ENCODE results near the gene ATP8A2. TPM values are rescaled to one million over a fixed set of nuclear protein-coding genes. Genes with fewer than 3 reads are reported as not detected.

Gene ATP8A2
- total RNA-seq, 5 donors from 2014 or later (not counting 1 experiment from before 2014, with no cell fraction given), result 0.39 to 0.85 (median 0.73) TPM

DNA sequence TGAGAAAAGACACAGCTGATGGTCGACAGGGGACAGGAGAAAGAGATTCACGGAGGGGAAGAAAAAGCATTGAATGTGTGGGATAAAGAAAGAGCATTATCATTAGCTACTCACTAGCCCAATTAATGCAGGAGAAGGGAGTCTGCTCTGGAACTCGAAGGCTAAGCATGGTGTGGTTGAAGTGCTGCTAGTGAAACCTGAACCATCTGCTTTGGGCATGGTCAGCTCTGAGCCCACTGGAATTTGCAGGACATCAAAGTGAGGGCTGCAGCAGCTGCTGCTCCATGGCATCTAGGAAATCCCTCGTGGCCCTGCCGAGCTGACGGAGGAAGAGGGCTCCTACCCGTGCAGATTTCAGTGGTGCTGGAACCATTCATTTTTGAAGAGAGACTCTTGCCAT is 320.3 kb downstream of the ATP8A2 start:
- Mint-ChIP-seq H3K4me1 (no peaks in the 10 kb centered on the region), H3K4me3 (no peak overlapping the region), H3K36me3 (no peaks in the 10 kb centered on the region), H3K9me3 (no peaks in the 10 kb centered on the region), H3K27me3 (peaks cover 4 to 8% of the 10 kb centered on the region in 2 donors), H3K27ac (no peak overlapping the region)
- Histone ChIP-seq H3K27ac (ENCODE audit: low read length) (no peak overlapping the region), H3K27me3 (replicated peaks in 1 of 2; ENCODE audit: control insufficient read depth in 2 of 2, extremely low read depth in 1 of 2, insufficient read depth in 2 of 2, low read length in 1 of 2) (no peaks in the 10 kb centered on the region), H3K4me1 (ENCODE audit: control insufficient read depth in 1 of 2, extremely low read depth in 1 of 2, insufficient read depth in 2 of 2, low read length in 2 of 2) (no peaks in the 10 kb centered on the region), H3K36me3 (ENCODE audit: control insufficient read depth in 2 of 2, extremely low read depth in 1 of 2, insufficient read depth in 1 of 2, low read length in 1 of 2) (no peaks in the 10 kb centered on the region), H3K9me3 (no peaks in the 10 kb centered on the region), H3K4me3 (ENCODE audit: control insufficient read depth in 1 of 2, extremely low read depth in 1 of 2, low read length in 1 of 2) (no peak overlapping the region)
- DNase-seq (no peak), ATAC-seq (replicated peaks in 1 of 4) (no peak)
- ChIA-PET POLR2A (no interaction called here), CTCF (interaction anchor here in 1 of 2 donors (0.5 kb wide), 1 partner anchor 137 kb away, joined by 4 read pairs; no protein-coding TSS in a partner anchor)
- 86% methylated on average over 5 of the region's 7 CpGs for WGBS (ENCODE audit: insufficient coverage)

GRCh38 chr13:25699056-25699455 is 327.3 kb downstream of the ATP8A2 start:
- WGBS (ENCODE audit: insufficient coverage), result 80% methylated on average over 4 of the region's 9 CpGs
- H3K27ac Mint-ChIP-seq, result no peak overlapping the region
- peaks cover 0 to 5% (median 0%) of the 10 kb centered on the region in 3 donors for H3K9me3 Mint-ChIP-seq
- peaks cover 0 to 3% of the 10 kb centered on the region in 2 donors for H3K27me3 Mint-ChIP-seq
- peaks cover 0 to 3% of the 10 kb centered on the region in 2 experiments for H3K27me3 ChIP-seq (replicated peaks in 1 of 2; ENCODE audit: control insufficient read depth in 2 of 2, extremely low read depth in 1 of 2, insufficient read depth in 2 of 2, low read length in 1 of 2)
- ChIA-PET CTCF (no interaction called here), POLR2A (no interaction called here)
- no peak overlapping the region for H3K4me3 ChIP-seq (ENCODE audit: control insufficient read depth in 1 of 2, extremely low read depth in 1 of 2, low read length in 1 of 2)
- no peaks in the 10 kb centered on the region for H3K4me1 Mint-ChIP-seq
- no peak overlapping the region for H3K4me3 Mint-ChIP-seq
- no peaks in the 10 kb centered on the region for H3K9me3 ChIP-seq
- no peak overlapping the region for H3K27ac ChIP-seq (ENCODE audit: low read length)
- DNase-seq, result no peak
- no peak for ATAC-seq (replicated peaks in 1 of 4)
- H3K4me1 ChIP-seq (ENCODE audit: control insufficient read depth in 1 of 2, extremely low read depth in 1 of 2, insufficient read depth in 2 of 2, low read length in 2 of 2), result no peaks in the 10 kb centered on the region
- no peaks in the 10 kb centered on the region for H3K36me3 ChIP-seq (ENCODE audit: control insufficient read depth in 2 of 2, extremely low read depth in 1 of 2, insufficient read depth in 1 of 2, low read length in 1 of 2)
- no peaks in the 10 kb centered on the region for H3K36me3 Mint-ChIP-seq

GRCh38 chr13:25699600-25699999 is 327.8 kb downstream of the ATP8A2 start:
- Mint-ChIP-seq H3K4me1 (no peaks in the 10 kb centered on the region), H3K36me3 (no peaks in the 10 kb centered on the region), H3K27me3 (no peaks in the 10 kb centered on the region), H3K4me3 (no peak overlapping the region), H3K9me3 (peaks cover 0 to 5% (median 0%) of the 10 kb centered on the region in 3 donors), H3K27ac (no peak overlapping the region)
- 0% methylated on average over 2 of the region's 2 CpGs for WGBS (ENCODE audit: insufficient coverage)
- H3K27ac ChIP-seq (ENCODE audit: low read length), result no peak overlapping the region
- ChIA-PET CTCF (interaction anchor here (0.6 to 0.7 kb wide), 2 partner anchors 17 to 93 kb away, joined by 3 to 4 read pairs; no protein-coding TSS in a partner anchor), POLR2A (interaction anchor here in 1 of 2 donors (0.7 kb wide), 1 partner anchor 246 kb away, joined by 4 read pairs; no protein-coding TSS in a partner anchor)
- peaks cover 0 to 3% of the 10 kb centered on the region in 2 experiments for H3K27me3 ChIP-seq (replicated peaks in 1 of 2; ENCODE audit: control insufficient read depth in 2 of 2, extremely low read depth in 1 of 2, insufficient read depth in 2 of 2, low read length in 1 of 2)
- no peak overlapping the region for H3K4me3 ChIP-seq (ENCODE audit: control insufficient read depth in 1 of 2, extremely low read depth in 1 of 2, low read length in 1 of 2)
- H3K4me1 ChIP-seq (ENCODE audit: control insufficient read depth in 1 of 2, extremely low read depth in 1 of 2, insufficient read depth in 2 of 2, low read length in 2 of 2), result no peaks in the 10 kb centered on the region
- H3K36me3 ChIP-seq (ENCODE audit: control insufficient read depth in 2 of 2, extremely low read depth in 1 of 2, insufficient read depth in 1 of 2, low read length in 1 of 2), result no peaks in the 10 kb centered on the region
- no peak for ATAC-seq (replicated peaks in 1 of 4)
- no peak for DNase-seq
- H3K9me3 ChIP-seq, result no peaks in the 10 kb centered on the region

DNA sequence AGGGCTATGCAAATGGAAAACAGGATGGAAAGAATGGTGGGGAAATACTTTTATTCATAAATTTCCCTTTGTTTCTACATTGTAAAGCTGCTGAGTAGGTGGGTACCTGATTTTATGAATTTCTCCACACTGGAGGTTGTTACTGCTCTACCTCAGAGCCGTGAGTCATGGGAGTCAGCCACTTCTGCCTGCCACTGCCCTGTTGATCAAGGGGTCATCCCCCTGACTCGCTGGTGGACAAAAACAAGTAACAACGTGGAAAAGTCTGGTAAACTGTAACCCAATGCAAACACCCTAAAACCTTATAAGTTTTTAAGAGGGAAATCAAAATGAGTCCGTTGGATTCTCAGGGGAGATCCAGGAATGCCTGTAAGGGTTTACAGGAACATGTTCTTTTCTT is 329.5 kb downstream of the ATP8A2 start:
- Mint-ChIP-seq H3K4me1 (no peaks in the 10 kb centered on the region), H3K27me3 (no peaks in the 10 kb centered on the region), H3K9me3 (peaks cover 0 to 5% (median 0%) of the 10 kb centered on the region in 3 donors), H3K36me3 (no peaks in the 10 kb centered on the region), H3K27ac (no peak overlapping the region), H3K4me3 (no peak overlapping the region)
- H3K4me3 ChIP-seq (ENCODE audit: control insufficient read depth in 1 of 2, extremely low read depth in 1 of 2, low read length in 1 of 2), result no peak overlapping the region
- ChIA-PET CTCF (no interaction called here), POLR2A (interaction anchor here in 1 of 2 donors (0.6 kb wide), 1 partner anchor 739 kb away, joined by 3 read pairs; no protein-coding TSS in a partner anchor)
- no peaks in the 10 kb centered on the region for H3K9me3 ChIP-seq
- no peaks in the 10 kb centered on the region for H3K36me3 ChIP-seq (ENCODE audit: control insufficient read depth in 2 of 2, extremely low read depth in 1 of 2, insufficient read depth in 1 of 2, low read length in 1 of 2)
- no peaks in the 10 kb centered on the region for H3K4me1 ChIP-seq (ENCODE audit: control insufficient read depth in 1 of 2, extremely low read depth in 1 of 2, insufficient read depth in 2 of 2, low read length in 2 of 2)
- DNase-seq, result no peak
- WGBS (ENCODE audit: insufficient coverage), result no CpG with 5 or more reads among the region's 4 CpGs
- no peak for ATAC-seq (replicated peaks in 1 of 4)
- no peak overlapping the region for H3K27ac ChIP-seq (ENCODE audit: low read length)
- H3K27me3 ChIP-seq (replicated peaks in 1 of 2; ENCODE audit: control insufficient read depth in 2 of 2, extremely low read depth in 1 of 2, insufficient read depth in 2 of 2, low read length in 1 of 2), result peaks cover 0 to 3% of the 10 kb centered on the region in 2 experiments

GRCh38 chr13:25702386-25702785 is 330.6 kb downstream of the ATP8A2 start:
- H3K4me1 ChIP-seq (ENCODE audit: control insufficient read depth in 1 of 2, extremely low read depth in 1 of 2, insufficient read depth in 2 of 2, low read length in 2 of 2), result no peaks in the 10 kb centered on the region
- DNase-seq (no peak), ATAC-seq (replicated peaks in 1 of 4) (no peak)
- ChIA-PET POLR2A (no interaction called here), CTCF (no interaction called here)
- H3K36me3 ChIP-seq (ENCODE audit: control insufficient read depth in 2 of 2, extremely low read depth in 1 of 2, insufficient read depth in 1 of 2, low read length in 1 of 2), result no peaks in the 10 kb centered on the region
- H3K4me3 Mint-ChIP-seq, result no peak overlapping the region
- H3K36me3 Mint-ChIP-seq, result no peaks in the 10 kb centered on the region
- H3K27ac Mint-ChIP-seq, result no peak overlapping the region
- no peaks in the 10 kb centered on the region for H3K4me1 Mint-ChIP-seq
- no CpG with 5 or more reads among the region's 2 CpGs for WGBS (ENCODE audit: insufficient coverage)
- H3K9me3 ChIP-seq, result no peaks in the 10 kb centered on the region
- H3K27ac ChIP-seq (ENCODE audit: low read length), result no peak overlapping the region
- H3K27me3 Mint-ChIP-seq, result no peaks in the 10 kb centered on the region
- no peak overlapping the region for H3K4me3 ChIP-seq (ENCODE audit: control insufficient read depth in 1 of 2, extremely low read depth in 1 of 2, low read length in 1 of 2)
- H3K9me3 Mint-ChIP-seq, result peaks cover 0 to 5% (median 0%) of the 10 kb centered on the region in 3 donors
- peaks cover 0 to 3% of the 10 kb centered on the region in 2 experiments for H3K27me3 ChIP-seq (replicated peaks in 1 of 2; ENCODE audit: control insufficient read depth in 2 of 2, extremely low read depth in 1 of 2, insufficient read depth in 2 of 2, low read length in 1 of 2)

DNA sequence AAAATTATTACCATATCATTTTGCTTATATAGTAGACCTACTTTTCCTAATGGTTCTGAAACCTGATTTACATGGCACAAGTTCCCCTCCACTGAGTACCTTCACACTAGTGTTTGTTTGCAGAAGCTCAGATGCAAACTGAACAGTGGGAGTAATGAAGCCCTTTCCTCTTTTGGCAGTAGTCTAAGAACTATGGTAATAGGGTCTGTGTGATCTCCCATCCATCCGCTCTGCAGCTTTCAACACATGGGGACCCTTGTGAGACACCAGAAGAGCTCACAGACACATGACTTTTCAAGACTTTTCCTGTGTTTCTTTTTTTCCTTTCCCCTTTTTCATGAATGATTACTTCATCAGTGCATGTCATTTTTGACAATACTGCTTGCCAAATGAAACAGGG is 336.0 kb downstream of the ATP8A2 start:
- POLR2A ChIA-PET, result no interaction called here
- CTCF ChIA-PET, result interaction anchor here in 1 of 2 donors (0.5 kb wide), 1 partner anchor 328 kb away, joined by 8 read pairs; no protein-coding TSS in a partner anchor

More for the DNA sequence above, 336.0 kb downstream of the ATP8A2 start:
- no peak for ATAC-seq (replicated peaks in 1 of 4)
- Histone ChIP-seq H3K27ac (ENCODE audit: low read length) (no peak overlapping the region), H3K4me1 (ENCODE audit: control insufficient read depth in 1 of 2, extremely low read depth in 1 of 2, insufficient read depth in 2 of 2, low read length in 2 of 2) (no peaks in the 10 kb centered on the region), H3K9me3 (no peaks in the 10 kb centered on the region), H3K36me3 (ENCODE audit: control insufficient read depth in 2 of 2, extremely low read depth in 1 of 2, insufficient read depth in 1 of 2, low read length in 1 of 2) (no peaks in the 10 kb centered on the region), H3K4me3 (ENCODE audit: control insufficient read depth in 1 of 2, extremely low read depth in 1 of 2, low read length in 1 of 2) (no peak overlapping the region), H3K27me3 (replicated peaks in 1 of 2; ENCODE audit: control insufficient read depth in 2 of 2, extremely low read depth in 1 of 2, insufficient read depth in 2 of 2, low read length in 1 of 2) (peaks cover 0 to 5% of the 10 kb centered on the region in 2 experiments)
- Mint-ChIP-seq H3K27ac (no peak overlapping the region), H3K36me3 (no peaks in the 10 kb centered on the region), H3K4me1 (no peaks in the 10 kb centered on the region), H3K27me3 (peaks cover 0 to 4% of the 10 kb centered on the region in 2 donors), H3K9me3 (no peaks in the 10 kb centered on the region), H3K4me3 (no peak overlapping the region)
- no peak for DNase-seq
- WGBS (ENCODE audit: insufficient coverage), result no CpG with 5 or more reads among the region's 1 CpG
